ENCODE measurements around the gene NPIPA5.
"Not testable (repeated sequence)": the region's sequence is repeated elsewhere in the genome, so short reads cannot be mapped to it uniquely, and the experiment has no call there.

The NPIPA5 gene

GRCh38 chr16:15398618-15399316 lies 20.7 kb upstream of the NPIPA5 start:
- no peak overlapping the region for H3K27ac ChIP-seq
- TF ChIP-seq, protein P1, sequence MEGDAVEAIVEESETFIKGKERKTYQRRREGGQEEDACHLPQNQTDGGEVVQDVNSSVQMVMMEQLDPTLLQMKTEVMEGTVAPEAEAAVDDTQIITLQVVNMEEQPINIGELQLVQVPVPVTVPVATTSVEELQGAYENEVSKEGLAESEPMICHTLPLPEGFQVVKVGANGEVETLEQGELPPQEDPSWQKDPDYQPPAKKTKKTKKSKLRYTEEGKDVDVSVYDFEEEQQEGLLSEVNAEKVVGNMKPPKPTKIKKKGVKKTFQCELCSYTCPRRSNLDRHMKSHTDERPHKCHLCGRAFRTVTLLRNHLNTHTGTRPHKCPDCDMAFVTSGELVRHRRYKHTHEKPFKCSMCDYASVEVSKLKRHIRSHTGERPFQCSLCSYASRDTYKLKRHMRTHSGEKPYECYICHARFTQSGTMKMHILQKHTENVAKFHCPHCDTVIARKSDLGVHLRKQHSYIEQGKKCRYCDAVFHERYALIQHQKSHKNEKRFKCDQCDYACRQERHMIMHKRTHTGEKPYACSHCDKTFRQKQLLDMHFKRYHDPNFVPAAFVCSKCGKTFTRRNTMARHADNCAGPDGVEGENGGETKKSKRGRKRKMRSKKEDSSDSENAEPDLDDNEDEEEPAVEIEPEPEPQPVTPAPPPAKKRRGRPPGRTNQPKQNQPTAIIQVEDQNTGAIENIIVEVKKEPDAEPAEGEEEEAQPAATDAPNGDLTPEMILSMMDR (IDR thresholded peaks at IDR 0.05), result no peak
- TF ChIP-seq ZFX (IDR thresholded peaks at IDR 0.05; ENCODE audit: borderline replicate concordance), result no peak

DNA sequence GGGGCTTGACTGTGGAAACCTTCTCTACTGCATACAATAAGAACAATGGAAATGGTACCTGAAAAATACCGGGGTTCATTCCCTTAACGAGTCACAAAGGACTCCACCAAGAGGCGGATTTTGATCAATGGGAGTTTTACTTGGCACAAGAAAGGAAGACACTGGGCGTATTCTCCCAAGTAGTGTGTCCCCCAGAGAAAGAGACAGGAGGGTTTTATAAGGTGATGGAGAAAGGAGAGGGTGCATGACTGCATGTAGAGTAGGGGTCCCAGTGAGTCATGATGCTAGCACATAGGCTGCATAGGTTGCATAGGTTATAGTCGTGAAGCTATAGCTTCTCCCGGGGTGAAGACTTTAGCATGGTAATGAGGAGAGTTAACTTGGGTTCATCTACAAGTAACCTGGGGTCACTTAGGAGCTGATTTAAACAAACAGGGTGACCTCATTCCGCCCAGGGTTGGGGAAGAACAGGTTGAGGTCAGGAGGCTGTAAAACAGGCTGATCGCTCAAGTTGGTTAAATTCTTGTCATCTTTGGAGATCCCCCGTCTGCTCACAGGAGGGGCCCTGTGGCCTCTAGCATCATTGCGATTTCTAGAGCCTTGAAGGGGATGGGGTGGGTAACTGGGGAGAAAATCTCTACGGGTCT lies 19.0 kb upstream of the NPIPA5 start:
- TF ChIP-seq, protein P1 (IDR thresholded peaks at IDR 0.05), result no peak
- no peak for TF ChIP-seq ZFX (IDR thresholded peaks at IDR 0.05; ENCODE audit: borderline replicate concordance)
- no peak overlapping the region for H3K27ac ChIP-seq

GRCh38 chr16:15396509-15396829 lies 18.4 kb upstream of the NPIPA5 start:
- H3K27ac ChIP-seq, result not testable (repeated sequence)

GRCh38 chr16:15395631-15396508 lies 17.8 kb upstream of the NPIPA5 start, which contains the start of gene MPV17L:
MPV17L (plus strand) TSS chr16:15395754; CDS start chr16:15395898, 144 bp downstream.
- H3K27ac ChIP-seq, result peak within 1 kb of the TSS; percentile 45

- not testable (repeated sequence) for H3K27ac ChIP-seq
Measured at GRCh38 chr16:15393025-15393424, 14.9 kb upstream of the NPIPA5 start.

DNA sequence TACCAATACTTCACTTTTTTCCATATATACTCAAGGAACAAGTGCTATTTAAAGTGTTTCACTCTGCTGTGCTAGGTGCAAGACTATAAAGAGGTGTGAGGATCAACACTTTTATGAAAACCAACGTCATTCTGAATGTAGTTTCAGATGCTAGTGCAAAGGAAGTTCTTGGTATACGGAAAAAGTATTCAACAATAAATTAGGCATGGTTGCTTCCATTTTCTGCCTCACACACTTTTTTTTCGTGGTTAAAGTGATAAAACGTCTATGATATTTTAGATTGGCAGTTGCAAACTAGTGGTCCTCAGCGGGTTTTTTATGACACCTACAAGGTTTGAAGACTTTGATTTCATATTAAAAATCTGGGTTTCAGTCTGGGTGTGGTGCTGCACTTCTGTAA lies 11.8 kb upstream of the NPIPA5 start:
- H3K27ac ChIP-seq, result not testable (repeated sequence)

GRCh38 chr16:15388060-15388459 lies 10.0 kb upstream of the NPIPA5 start:
- H3K27ac ChIP-seq, result not testable (repeated sequence)

- not testable (repeated sequence) for H3K27ac ChIP-seq
Measured at GRCh38 chr16:15382810-15383209, 4.7 kb upstream of the NPIPA5 start.

DNA sequence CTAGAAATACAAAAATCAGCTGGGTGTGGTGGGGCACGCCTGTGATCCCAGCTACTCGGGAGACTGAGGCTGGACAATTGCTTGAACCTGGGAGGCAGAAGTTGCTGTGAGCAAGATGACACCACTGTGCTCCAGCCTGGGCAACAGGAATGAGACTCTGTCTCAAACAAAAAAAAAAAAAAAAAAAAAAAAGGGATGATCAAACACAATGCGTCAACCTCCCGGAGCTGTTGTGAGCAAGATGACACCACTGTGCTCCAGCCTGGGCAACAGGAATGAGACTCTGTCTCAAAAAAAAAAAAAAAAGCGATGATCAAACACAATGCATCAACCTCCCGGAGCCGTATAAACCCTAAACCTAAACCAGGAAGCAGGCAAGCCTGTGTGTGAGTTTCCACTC lies 20.6 kb downstream of the NPIPA5 start:
- not testable (repeated sequence) for H3K27ac ChIP-seq

DNA sequence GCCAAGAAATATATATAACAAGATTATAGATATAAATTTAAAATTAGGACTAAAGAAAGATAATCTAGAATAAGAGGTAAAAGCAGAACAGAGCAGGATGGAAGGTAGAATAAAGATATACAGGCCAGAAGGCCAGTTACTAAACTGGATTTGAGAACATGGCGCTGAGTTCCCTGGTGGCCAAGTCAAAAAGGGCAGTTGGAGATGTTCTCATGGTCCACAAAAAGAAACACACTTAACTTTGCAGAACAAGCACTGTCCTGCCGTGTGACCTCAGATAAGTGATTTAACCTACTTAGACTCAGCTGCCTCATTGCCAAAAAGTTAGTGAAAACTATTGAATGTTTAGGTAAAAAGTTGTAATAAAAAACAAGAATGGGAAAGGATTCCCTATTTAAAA lies 23.2 kb downstream of the NPIPA5 start:
- not testable (repeated sequence) for H3K27ac ChIP-seq

- H3K27ac ChIP-seq, result not testable (repeated sequence)
Measured at GRCh38 chr16:15352852-15353251, 25.2 kb downstream of the NPIPA5 start.

DNA sequence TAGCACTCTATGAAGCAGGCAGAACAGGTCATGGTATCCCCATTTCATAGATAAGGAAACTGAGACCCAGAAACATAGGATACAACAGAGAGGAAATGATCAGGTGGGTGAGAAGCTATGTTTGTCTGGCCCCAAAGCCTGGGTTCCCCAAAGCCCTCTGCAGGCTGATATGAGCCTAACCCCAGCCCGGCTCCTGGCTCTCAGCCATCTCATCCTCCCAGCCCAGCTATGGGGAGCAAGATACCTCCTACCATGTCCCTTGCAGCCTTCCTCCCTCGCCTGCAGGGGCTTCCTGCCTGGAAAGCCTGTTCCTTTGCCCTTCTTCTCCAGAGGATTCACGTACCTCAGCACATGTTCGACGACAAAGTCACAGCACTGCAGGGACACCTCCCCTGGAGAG lies 26.3 kb downstream of the NPIPA5 start:
- not testable (repeated sequence) for H3K27ac ChIP-seq

GRCh38 chr16:15351251-15351650 lies 26.8 kb downstream of the NPIPA5 start:
- not testable (repeated sequence) for H3K27ac ChIP-seq

DNA sequence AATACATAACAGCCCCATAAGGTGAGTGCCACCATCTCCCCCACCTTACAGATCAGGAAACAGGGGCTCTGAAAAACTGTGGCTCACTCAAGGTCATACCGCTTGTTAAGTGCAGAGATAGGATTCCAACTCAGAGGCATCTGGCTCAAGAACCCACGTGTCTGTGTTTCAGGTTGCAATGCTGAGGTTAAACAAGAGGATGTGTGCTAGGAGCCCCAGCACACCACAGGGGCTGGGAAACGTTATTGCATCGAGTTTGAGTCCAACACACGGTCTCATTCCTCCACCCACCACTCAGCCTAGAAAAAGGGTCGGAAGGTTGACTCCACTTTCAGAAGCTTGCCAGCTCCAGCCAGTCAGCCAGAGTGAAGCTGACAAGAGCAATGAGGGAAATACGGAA lies 29.4 kb downstream of the NPIPA5 start:
- H3K27ac ChIP-seq, result not testable (repeated sequence)

DNA sequence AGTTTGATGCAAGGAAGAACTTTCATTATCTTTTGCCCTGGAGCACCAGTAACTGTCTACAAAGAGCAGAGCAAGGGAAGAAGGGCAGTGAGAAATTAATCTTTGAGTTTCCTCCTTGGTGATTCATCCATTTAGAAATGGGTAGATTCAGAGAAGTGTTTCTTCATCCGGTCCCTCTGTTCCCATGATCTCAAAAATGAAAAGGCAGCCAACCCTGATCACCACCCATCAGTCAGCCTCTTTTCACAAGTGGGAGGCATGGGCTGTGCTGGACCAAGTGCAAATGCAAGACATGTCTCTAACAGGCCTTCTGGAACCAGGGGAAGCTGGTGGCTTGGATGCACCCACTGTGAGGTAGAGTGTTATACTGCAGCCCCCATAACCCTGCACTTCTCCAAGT lies 35.8 kb downstream of the NPIPA5 start:
- not testable (repeated sequence) for H3K27ac ChIP-seq

- H3K27ac ChIP-seq, result not testable (repeated sequence)
Measured at GRCh38 chr16:15338986-15339385, 39.1 kb downstream of the NPIPA5 start.

DNA sequence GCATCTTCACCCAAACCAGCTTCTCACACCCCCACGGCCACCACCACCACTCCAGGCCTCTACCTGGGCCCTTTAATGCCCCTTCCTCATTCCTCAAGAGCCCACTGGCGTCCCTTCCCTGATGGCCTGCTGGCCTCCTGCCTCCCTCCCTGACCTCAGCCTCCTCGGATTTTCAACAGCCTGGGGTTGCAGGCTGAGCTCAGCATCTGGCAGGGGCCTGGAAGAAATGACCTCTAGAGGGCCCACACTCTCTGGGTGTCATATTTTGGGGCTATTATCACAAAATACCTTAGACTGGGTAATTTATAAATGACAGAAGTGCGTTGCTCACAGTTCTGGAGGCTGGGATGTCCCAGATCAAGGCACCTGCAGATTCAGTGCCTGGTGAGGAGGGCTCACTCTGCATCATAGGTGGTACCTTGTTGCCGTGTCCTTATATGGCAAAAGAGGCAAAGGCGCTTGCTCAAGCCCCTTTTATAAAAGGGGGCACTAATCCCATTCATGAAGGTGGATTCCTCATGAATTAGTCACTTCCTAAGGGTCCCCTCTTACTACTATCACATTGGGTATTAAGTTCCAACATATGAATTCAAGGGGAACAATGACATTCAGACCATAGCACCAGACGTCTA lies 40.0 kb downstream of the NPIPA5 start:
- not testable (repeated sequence) for H3K27ac ChIP-seq

DNA sequence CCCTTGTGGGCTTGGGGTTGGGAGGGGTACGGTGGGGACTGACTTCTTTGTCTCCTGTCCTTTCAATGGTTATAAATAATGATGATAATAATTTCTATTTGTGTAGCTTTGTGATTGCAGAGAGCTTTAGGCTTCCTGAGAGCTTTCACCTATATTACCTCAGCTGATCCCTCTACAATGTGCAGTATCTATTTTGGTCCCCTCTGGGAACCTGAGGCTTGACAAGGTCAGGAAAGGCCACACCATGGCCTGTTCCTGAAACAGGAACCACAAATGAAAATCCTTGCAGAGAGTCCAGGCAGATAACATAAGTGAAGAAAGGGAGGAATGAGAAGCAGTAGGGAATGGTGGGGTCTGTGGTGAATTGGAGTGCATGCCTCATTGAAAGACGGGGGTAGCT lies 42.5 kb downstream of the NPIPA5 start:
- H3K27ac ChIP-seq, result not testable (repeated sequence)

DNA sequence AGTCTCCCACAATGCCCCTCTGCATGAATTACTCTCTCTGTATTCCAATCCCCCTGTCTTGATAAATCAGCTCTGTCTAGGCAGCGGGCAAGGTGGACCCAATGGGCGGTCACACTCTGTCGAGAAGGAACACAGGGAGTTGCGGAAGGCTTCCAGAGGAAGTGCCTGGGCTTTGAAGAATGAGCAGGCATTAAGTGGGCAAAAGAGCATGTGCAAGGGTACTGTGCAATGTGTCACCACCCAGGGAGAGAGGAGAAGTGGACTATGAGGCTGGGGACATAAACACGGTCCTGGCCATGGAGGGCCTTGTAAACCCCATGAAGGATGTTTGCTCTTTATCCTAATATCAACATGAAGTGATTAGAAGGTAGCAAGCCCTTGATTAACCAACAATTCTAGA lies 44.1 kb downstream of the NPIPA5 start:
- not testable (repeated sequence) for H3K27ac ChIP-seq
